Stomach (tissue), 9 donors: Measurements from ENCODE around the gene OVOL3. TPM values are rescaled to one million over a fixed set of nuclear protein-coding genes. Genes with fewer than 3 reads are reported as not detected.
A peak's percentile ranks its signal among the peaks of the same experiment; 100 is the strongest.

Source experiments
- DNase-seq, 2 donors: peaks; one replicate each; pipeline versions ENCODE4 v3.0.0 to v3.0.0-alpha.2; 2013 to 2019
- H3K27ac ChIP-seq, 5 donors: fragments of 200-600 bp in 4 of 5; sonication (generic) in 4 of 5; one replicate each; pipeline ENCODE4 v1.5.1; 2013 to 2019; ENCODE audit warnings: mild to moderate bottlenecking in 1 of 5, moderate library complexity in 1 of 5
- H3K27me3 ChIP-seq, 3 donors: fragments of 200-600 bp; sonication (generic); one replicate each; pipeline ENCODE4 v1.5.1; 2017 to 2019; ENCODE audit warnings: mixed run types in 1 of 3
- H3K36me3 ChIP-seq, 4 donors: fragments of 200-600 bp; sonication (generic); 1 replicate in 3 of 4; 2 replicates in 1 of 4; pipeline ENCODE4 v1.5.1; 2016 to 2019
- H3K4me1 ChIP-seq, 4 donors: fragments of 200-600 bp; sonication (generic); one replicate each; pipeline ENCODE4 v1.5.1; 2016 to 2019
- H3K4me3 ChIP-seq, 4 donors: fragments of 200-600 bp; sonication (generic) in 3 of 4; one replicate each; pipeline ENCODE4 v1.5.1; 2016 to 2019; ENCODE audit warnings: mild to moderate bottlenecking in 1 of 4
- H3K9me3 ChIP-seq, 4 donors: fragments of 200-600 bp; sonication (generic); one replicate each; pipeline ENCODE4 v1.5.1; 2016 to 2019
- CTCF ChIP-seq, 7 experiments: fragments of 450-650 bp in 4 of 7; fragments of 200-600 bp in 3 of 7; sonication (generic) in 3 of 7; IDR thresholded peaks; one replicate each; pipeline ENCODE4 v1.5.1; 2016 to 2019; ENCODE audit warnings: antibody characterized with exemption in 7 of 7, control low read depth in 2 of 7, mild to moderate bottlenecking in 1 of 7
- EP300 ChIP-seq: sonication (generic); formaldehyde crosslinking; IDR thresholded peaks from one replicate; pipeline ENCODE4 v1.6.1; 2017; ENCODE audit warnings: antibody characterized with exemption
- POLR2A ChIP-seq, 4 donors: fragments of 450-650 bp; IDR thresholded peaks; one replicate each; pipeline ENCODE4 v1.6.1; 2016; ENCODE audit warnings: antibody characterized with exemption in 4 of 4, control low read depth in 2 of 4, mild to moderate bottlenecking in 1 of 4, moderate library complexity in 1 of 4
- POLR2AphosphoS5 ChIP-seq, 3 donors: sonication (generic); formaldehyde crosslinking; IDR thresholded peaks; one replicate each; pipeline ENCODE4 v1.6.1; 2016; ENCODE audit warnings: antibody characterized with exemption in 3 of 3
- WGBS, 5 donors: extraction: QIAGEN DNeasy Blood & Tissue Kit in 3 of 5; methylation state at CpG; one replicate each; pipeline versions ENCODE4 v1.1.5 to v1.1.7; 2013 to 2018; 5-methylcytosine and 5-hydroxymethylcytosine counted together
- intact Hi-C: fragments of 100-400 bp; cut with DNase I; formaldehyde crosslinking; loops from one replicate; pipeline ENCODE4 v1.15.1; 2023; ENCODE audit warnings: low total_unique reads
- polyA plus RNA-seq, 3 donors: library from polyadenylated mRNA; stranded (reverse); fragments of 200-250 nt; gene quantifications; one replicate each; pipeline ENCODE4 v1.2.3, GENCODE V29; 2013
- total RNA-seq, 5 donors: library from RNA; depleted of rRNA; stranded (reverse); fragments of >200 nt; gene quantifications; one replicate each; pipeline versions ENCODE4 v1.1.0 to v1.2.3, GENCODE V29; 2014 to 2016
- donor health status: healthy with polysubstance abuse.
- donor health status: Bipolar disorder and iron deficiency.
- donor health status: healthy.

Gene OVOL3
- total and polyA plus RNA-seq, 8 donors: not detected

DNA sequence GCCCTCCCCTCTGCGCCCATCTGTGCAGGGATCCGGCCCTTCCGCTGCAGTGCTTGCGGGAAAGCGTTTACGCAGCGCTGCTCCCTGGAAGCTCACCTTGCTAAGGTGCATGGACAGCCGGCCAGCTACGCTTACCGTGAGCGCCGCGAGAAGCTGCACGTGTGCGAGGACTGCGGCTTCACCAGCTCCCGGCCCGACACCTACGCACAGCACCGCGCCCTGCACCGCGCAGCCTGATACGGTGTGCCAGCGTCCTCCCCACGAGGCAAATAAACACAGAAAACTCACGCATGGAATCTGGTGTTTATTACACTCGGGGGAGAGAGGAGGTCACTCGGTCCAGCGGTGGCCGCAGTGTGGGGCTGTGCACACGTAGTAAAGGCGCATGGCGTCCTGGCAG, 2.5 kb downstream of the OVOL3 start:
- 86 to 90% (median 87%) methylated on average over 34 of the region's 34 CpGs for WGBS, 5 donors
- intact Hi-C loops: no loop called here
- Histone ChIP-seq H3K36me3 (peaks cover 32 to 50% (median 48%) of the 10 kb centered on the region in 4 donors), H3K27me3 (no peaks in the 10 kb centered on the region), H3K4me3 (peak overlapping the region; percentile 83 to 94 (median 88)), H3K27ac (no peak overlapping the region), H3K9me3 (no peaks in the 10 kb centered on the region), H3K4me1 (peaks cover 20 to 40% (median 36%) of the 10 kb centered on the region in 4 donors)
- TF ChIP-seq CTCF (IDR thresholded peaks at IDR 0.05) (no peak), POLR2A (IDR thresholded peaks at IDR 0.05) (no peak), EP300 (no peak), POLR2AphosphoS5 (IDR thresholded peaks at IDR 0.05) (no peak)
- DNase-seq: no peak

GRCh38 chr19:36113894-36114720, 3.2 kb downstream of the OVOL3 start:
- peak; percentile 40 to 59 for DNase-seq
- intact Hi-C loops: no loop called here
- H3K27ac ChIP-seq: peak overlapping the region; percentile 88 to 92 (median 92)

DNA sequence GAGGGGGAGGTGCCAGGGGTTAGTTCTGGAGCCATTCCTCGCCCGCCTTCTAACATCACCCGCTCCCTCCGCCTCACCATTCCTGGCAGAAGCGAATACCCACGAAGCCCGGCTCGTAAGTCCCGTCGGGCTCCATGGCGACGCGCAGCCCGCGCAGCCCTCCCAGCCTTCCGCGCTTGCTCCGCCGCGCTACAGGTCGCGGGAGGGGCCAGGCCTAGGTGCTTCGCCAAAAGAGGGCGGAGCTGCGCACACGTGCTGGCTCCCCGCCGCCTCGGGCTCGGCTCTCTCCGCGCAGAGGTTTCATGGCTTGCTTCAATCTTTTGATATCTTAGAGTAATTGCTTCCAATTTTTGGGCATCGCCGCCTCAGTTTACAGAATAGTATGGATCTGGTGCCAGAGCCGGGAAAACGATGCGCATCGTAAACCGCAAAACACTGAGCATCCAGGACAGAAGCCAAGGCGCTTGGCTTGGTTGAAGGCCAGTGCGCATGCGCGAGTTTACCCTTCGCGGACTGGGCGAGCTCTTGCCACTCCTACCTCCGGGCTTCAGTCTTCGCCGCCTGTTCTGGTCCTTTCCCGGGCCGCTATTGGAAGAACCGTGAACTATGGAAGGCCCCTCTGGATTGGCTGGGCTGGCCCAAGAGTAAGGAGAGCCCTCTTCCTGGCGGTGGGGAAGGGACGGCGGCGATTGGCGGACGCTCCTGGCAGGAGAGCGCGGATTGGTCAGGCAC, 3.9 kb downstream of the OVOL3 start, which contains the start of gene POLR2I:
Gene POLR2I (minus strand): TSS at position 155 of the 732 bp plus-strand sequence. CDS start 19 bp downstream, at position 136.
- Histone ChIP-seq H3K4me1 (peaks cover 20 to 46% (median 36%) of the 10 kb centered on the region in 4 donors), H3K4me3 (peak within 1 kb of the TSS; percentile 83 to 94 (median 88)), H3K27me3 (no peaks in the 10 kb centered on the region), H3K9me3 (no peaks in the 10 kb centered on the region), H3K27ac (peak within 1 kb of the TSS; percentile 88 to 92 (median 92)), H3K36me3 (peaks cover 32 to 63% (median 63%) of the 10 kb centered on the region in 4 donors)
- TF ChIP-seq POLR2AphosphoS5 (IDR thresholded peaks at IDR 0.05) (peak; percentile 84 to 95 (median 92)), EP300 (no peak), POLR2A (IDR thresholded peaks at IDR 0.05) (peak in 1 of 4 donors; percentile 58), CTCF (IDR thresholded peaks at IDR 0.05) (peak in 1 of 7 experiments; percentile 8)
- peak; percentile 99 to 100 for DNase-seq
- intact Hi-C loops: no loop called here
- WGBS, 5 donors: 0% methylated on average over 38 to 60 of the region's 60 CpGs

More at GRCh38 chr19:36113894-36114720, 3.2 kb downstream of the OVOL3 start:
- Histone ChIP-seq H3K4me3 (peak overlapping the region; percentile 83 to 94 (median 88)), H3K4me1 (peaks cover 20 to 40% (median 36%) of the 10 kb centered on the region in 4 donors), H3K9me3 (no peaks in the 10 kb centered on the region), H3K27me3 (no peaks in the 10 kb centered on the region), H3K36me3 (peaks cover 32 to 56% (median 55%) of the 10 kb centered on the region in 4 donors)
- 4 to 7% (median 5%) methylated on average over 43 to 48 of the region's 48 CpGs for WGBS, 5 donors
- TF ChIP-seq POLR2A (IDR thresholded peaks at IDR 0.05) (no peak), POLR2AphosphoS5 (IDR thresholded peaks at IDR 0.05) (no peak), CTCF (IDR thresholded peaks at IDR 0.05) (peak in 1 of 7 experiments; percentile 9)
